AG04450 (cell line): Measurements from ENCODE around the gene ELF3. TPM values are rescaled to one million over a fixed set of nuclear protein-coding genes. Genes with fewer than 3 reads are reported as not detected.

Source experiments
- CTCF ChIA-PET: fragments of 300-600, 350-600 bp; formaldehyde crosslinking; extraction: SDS; loops from one replicate; lab custom pipeline; 2022; ENCODE audit warnings: antibody characterized with exemption, inconsistent platforms; lab: Charles Lee
- POLR2A ChIA-PET: fragments of 350-600 bp; formaldehyde crosslinking; extraction: SDS; loops from one replicate; lab custom pipeline; 2021; ENCODE audit warnings: antibody characterized with exemption, inconsistent platforms; lab: Yijun Ruan, JAX
- DNase-seq: peaks from one replicate; pipeline ENCODE4 v3.0.0-alpha.2; 2011; ENCODE audit warnings: low read depth, low spot score
- H3K27ac ChIP-seq: one replicate; pipeline ENCODE4 v1.5.1; 2012; ENCODE audit warnings: low read depth, low read length, control low read depth
- H3K27me3 ChIP-seq: one replicate; pipeline ENCODE4 v1.6.0; 2012; ENCODE audit warnings: low read length; ENCODE audit not compliant: control insufficient read depth, insufficient read depth
- H3K4me3 ChIP-seq: 2 replicates; pipeline ENCODE4 v1.5.1; 2011; ENCODE audit warnings: mild to moderate bottlenecking, low read depth, low read length, control low read depth
- H3K9me3 ChIP-seq: 2 replicates; pipeline ENCODE4 v1.5.1; 2012; ENCODE audit warnings: low read length; ENCODE audit not compliant: control insufficient read depth, insufficient read depth
- polyA plus RNA-seq: library from polyadenylated mRNA; depleted of rRNA; stranded (reverse); fragments of >200 nt; gene quantifications from 2 replicates; pipeline ENCODE4 v1.2.3, GENCODE V29; 2011
- TF ChIP-seq, protein P1 (sequence below): IDR thresholded peaks from 2 replicates; pipeline ENCODE4 v1.5.1; 2011; ENCODE audit warnings: low read depth, low read length, control low read depth, inconsistent platforms

ELF3 gene
- polyA plus RNA-seq, 1 experiment: 0.72 TPM

GRCh38 chr1:201999625-202000238 is 10.7 kb upstream of the ELF3 start:
- TF ChIP-seq, protein P1, sequence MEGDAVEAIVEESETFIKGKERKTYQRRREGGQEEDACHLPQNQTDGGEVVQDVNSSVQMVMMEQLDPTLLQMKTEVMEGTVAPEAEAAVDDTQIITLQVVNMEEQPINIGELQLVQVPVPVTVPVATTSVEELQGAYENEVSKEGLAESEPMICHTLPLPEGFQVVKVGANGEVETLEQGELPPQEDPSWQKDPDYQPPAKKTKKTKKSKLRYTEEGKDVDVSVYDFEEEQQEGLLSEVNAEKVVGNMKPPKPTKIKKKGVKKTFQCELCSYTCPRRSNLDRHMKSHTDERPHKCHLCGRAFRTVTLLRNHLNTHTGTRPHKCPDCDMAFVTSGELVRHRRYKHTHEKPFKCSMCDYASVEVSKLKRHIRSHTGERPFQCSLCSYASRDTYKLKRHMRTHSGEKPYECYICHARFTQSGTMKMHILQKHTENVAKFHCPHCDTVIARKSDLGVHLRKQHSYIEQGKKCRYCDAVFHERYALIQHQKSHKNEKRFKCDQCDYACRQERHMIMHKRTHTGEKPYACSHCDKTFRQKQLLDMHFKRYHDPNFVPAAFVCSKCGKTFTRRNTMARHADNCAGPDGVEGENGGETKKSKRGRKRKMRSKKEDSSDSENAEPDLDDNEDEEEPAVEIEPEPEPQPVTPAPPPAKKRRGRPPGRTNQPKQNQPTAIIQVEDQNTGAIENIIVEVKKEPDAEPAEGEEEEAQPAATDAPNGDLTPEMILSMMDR: peak; percentile 77
- H3K27me3 ChIP-seq: no peaks in the 10 kb centered on the region
- no peak overlapping the region for H3K4me3 ChIP-seq
- CTCF ChIA-PET: interaction anchor here (0.7 to 8.2 kb wide), 32 partner anchors 9 to 154 kb away, joined by 3 to 125 read pairs (median 5); partner anchors contain the start of genes ELF3, GPR37L1, LMOD1 and RNPEP
- no peaks in the 10 kb centered on the region for H3K9me3 ChIP-seq
- DNase-seq: no peak
- POLR2A ChIA-PET: interaction anchor here (0.7 kb wide), 1 partner anchor 36 kb away, joined by 3 read pairs; no protein-coding TSS in a partner anchor
- no peak overlapping the region for H3K27ac ChIP-seq

GRCh38 chr1:202002507-202002906 is 7.9 kb upstream of the ELF3 start:
- POLR2A ChIA-PET: no interaction called here
- no peaks in the 10 kb centered on the region for H3K9me3 ChIP-seq
- TF ChIP-seq, protein P1: no peak

DNA sequence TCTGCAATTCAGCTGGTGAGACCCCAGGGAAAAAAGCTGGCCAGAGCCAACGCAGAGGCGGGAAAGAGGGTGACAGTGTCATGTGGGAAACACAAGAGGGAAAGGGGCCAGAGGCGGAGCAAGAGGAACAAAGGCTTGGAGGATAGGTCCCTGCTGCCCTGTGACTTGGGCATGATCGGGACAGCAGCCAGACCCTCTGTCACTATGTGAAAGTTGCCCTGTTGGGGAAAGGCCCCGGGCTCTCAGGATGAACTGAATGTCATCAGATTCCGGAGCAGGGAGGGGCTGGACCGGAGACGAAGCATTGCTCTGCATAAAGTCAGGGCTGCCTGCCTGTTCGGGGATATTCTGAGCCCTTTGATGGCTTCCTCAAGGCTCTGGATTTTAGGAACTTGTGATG is 5.7 kb upstream of the ELF3 start:
- TF ChIP-seq, protein P1: no peak
- no peak overlapping the region for H3K27ac ChIP-seq
- CTCF ChIA-PET: interaction anchor here (0.6 to 13.5 kb wide), 2 partner anchors 47 to 116 kb away, joined by 6 to 163 read pairs; partner anchors contain the start of gene GPR37L1
- H3K4me3 ChIP-seq: no peak overlapping the region
- DNase-seq: no peak
- POLR2A ChIA-PET: no interaction called here
- no peaks in the 10 kb centered on the region for H3K27me3 ChIP-seq
- no peaks in the 10 kb centered on the region for H3K9me3 ChIP-seq

More at GRCh38 chr1:202002507-202002906, 7.9 kb upstream of the ELF3 start:
- CTCF ChIA-PET: interaction anchor here (8.2 kb wide), 1 partner anchor 118 kb away, joined by 125 read pairs; the partner anchor contains the start of gene GPR37L1
- Histone ChIP-seq H3K4me3 (no peak overlapping the region), H3K27ac (no peak overlapping the region), H3K27me3 (no peaks in the 10 kb centered on the region)
- DNase-seq: no peak

- POLR2A ChIA-PET: no interaction called here
- TF ChIP-seq, protein P1: peak; percentile 53
- DNase-seq: no peak
- no peaks in the 10 kb centered on the region for H3K9me3 ChIP-seq
- no peak overlapping the region for H3K27ac ChIP-seq
- H3K27me3 ChIP-seq: no peaks in the 10 kb centered on the region
- CTCF ChIA-PET: interaction anchor here (1.5 to 13.5 kb wide), 3 partner anchors 107 to 129 kb away, joined by 3 to 163 read pairs (median 18); partner anchors contain the start of gene GPR37L1
- no peak overlapping the region for H3K4me3 ChIP-seq
Measured at GRCh38 chr1:202005958-202006357, 4.4 kb upstream of the ELF3 start.

GRCh38 chr1:202007304-202007703 is 3.1 kb upstream of the ELF3 start:
- Histone ChIP-seq H3K27me3 (peaks cover 3% of the 10 kb centered on the region), H3K27ac (no peak overlapping the region), H3K9me3 (no peaks in the 10 kb centered on the region; the same call in 1 of the 2 replicates), H3K4me3 (no peak overlapping the region)
- ChIA-PET POLR2A (interaction anchor here (0.5 to 0.7 kb wide), 3 partner anchors 58 to 131 kb away, joined by 3 to 4 read pairs (median 3); no protein-coding TSS in a partner anchor), CTCF (interaction anchor here (0.6 to 13.5 kb wide), 11 partner anchors 7 to 128 kb away, joined by 3 to 163 read pairs (median 5); partner anchors contain the start of genes GPR37L1 and RNPEP)
- TF ChIP-seq, protein P1: no peak
- DNase-seq: no peak
